ENCODE measurements around the gene CALR. TPM values are rescaled to one million over a fixed set of nuclear protein-coding genes. Genes with fewer than 3 reads are reported as not detected.

Gene CALR
- total and polyA plus RNA-seq, 2 donors (not counting 3 experiments of a cell fraction or from before 2014, with no cell fraction given) = 1,135 to 1,636 TPM

- H3K79me2 ChIP-seq (ENCODE audit: control insufficient read depth, insufficient read depth, low read length) = peaks cover 49% of the 10 kb centered on the region
- TF ChIP-seq FOS (IDR thresholded peaks at IDR 0.05; ENCODE audit: borderline replicate concordance, insufficient read depth, low read length) = peak; percentile 18
- peak; percentile 77 for TF ChIP-seq JUN (IDR thresholded peaks at IDR 0.05; ENCODE audit: borderline replicate concordance, insufficient read depth, insufficient read length, low read depth)
- TF ChIP-seq EZH2 (IDR thresholded peaks at IDR 0.05; ENCODE audit: borderline replicate concordance, low read depth, low read length, severe bottlenecking) = no peak
- peak; percentile 43 for TF ChIP-seq MYC (IDR thresholded peaks at IDR 0.05; ENCODE audit: low read depth, low read length)
- TF ChIP-seq GATA2 (IDR thresholded peaks at IDR 0.05; ENCODE audit: insufficient read depth, insufficient read length, low read depth, low read length) = peak; percentile 21
- TF ChIP-seq CTCF (IDR thresholded peaks at IDR 0.05; ENCODE audit: extremely low read depth in 1 of 2, insufficient read depth in 1 of 2, low read depth in 1 of 2, low read length in 2 of 2) = no peak
- peak; percentile 98 for TF ChIP-seq POLR2A (IDR thresholded peaks at IDR 0.05; ENCODE audit: low read depth, low read length)
- peak; percentile 100 for TF ChIP-seq MAX (IDR thresholded peaks at IDR 0.05; ENCODE audit: insufficient read depth, insufficient read length)
- TF ChIP-seq POLR2AphosphoS5 (IDR thresholded peaks at IDR 0.05; ENCODE audit: insufficient read depth, low read depth, low read length) = peak; percentile 100
Observed at GRCh38 chr19:12945479-12946091, 7.2 kb downstream of the CALR start, which contains the start of gene RAD23A. RAD23A (plus strand) TSS chr19:12945862; CDS start chr19:12945949, 87 bp downstream.

More at GRCh38 chr19:12945479-12946091, 7.2 kb downstream of the CALR start, which contains the start of gene RAD23A:
- Histone ChIP-seq H3K27me3 (ENCODE audit: control insufficient read depth in 2 of 2, insufficient read depth in 2 of 2, low read length in 2 of 2) (no peaks in the 10 kb centered on the region), H3K4me2 (ENCODE audit: insufficient read depth, low read length) (peak within 1 kb of the TSS; percentile 99), H3K4me1 (ENCODE audit: control insufficient read depth, extremely low read depth, insufficient read depth, low read length) (peaks cover 18% of the 10 kb centered on the region), H3K9me1 (replicated peaks; ENCODE audit: control insufficient read depth, extremely low read depth, insufficient read depth, low read length) (no peaks in the 10 kb centered on the region), H4K20me1 (replicated peaks; ENCODE audit: control insufficient read depth, extremely low read depth, insufficient read depth, low read length) (no peaks in the 10 kb centered on the region), H3K27ac (ENCODE audit: insufficient read depth, low read depth, low read length) (peak within 1 kb of the TSS; percentile 76), H3K4me3 (replicated peaks in 1 of 3; ENCODE audit: insufficient read depth in 1 of 3, low read depth in 1 of 3, low read length in 3 of 3) (peak within 1 kb of the TSS; percentile 72 to 92 (median 72)), H3K36me3 (ENCODE audit: control insufficient read depth in 2 of 2, extremely low read depth in 1 of 2, insufficient read depth in 2 of 2, low read length in 2 of 2) (peaks cover 22 to 59% of the 10 kb centered on the region in 2 experiments), H3K9me3 (replicated peaks; ENCODE audit: control insufficient read depth, insufficient read depth, low read length) (no peaks in the 10 kb centered on the region), H3K9ac (replicated peaks; ENCODE audit: extremely low read depth, insufficient read depth, low read length) (peak within 1 kb of the TSS; percentile 90), H2AFZ (ENCODE audit: low read depth, low read length) (no peak within 1 kb of the TSS)
- POLR2A ChIA-PET = interaction anchor here (0.6 to 1.0 kb wide), 3 partner anchors 8 to 15 kb away, joined by 3 to 6 read pairs (median 5); partner anchors contain the start of gene GADD45GIP1
- BruUV-seq (replicated peaks) = no TSS peak
- FAIRE-seq (peak; percentile 89), DNase-seq (ENCODE audit: low read depth, low spot score) (peak; percentile 99)
- dilution Hi-C loops (cut with MboI; ENCODE audit: extremely low pct_ligation_motif_present, low sequenced_read_pairs) = no loop called here
- CTCF ChIA-PET = interaction anchor here (1.0 kb wide), 1 partner anchor 20 kb away, joined by 12 read pairs; no protein-coding TSS in a partner anchor
- intact Hi-C loops (cut with micrococcal nuclease) = loop anchor here (1.0 kb wide), 2 partner anchors 7 to 8 kb away; partner anchors contain the start of gene CALR

Data from endothelial cell of umbilical vein (primary cell).